ENCODE measurements around the gene LIMCH1.

LIMCH1 gene

GRCh38 chr4:41745292-41746024, 207.5 kb downstream of the LIMCH1 start:
- DNase-seq = no peak

- DNase-seq = no peak
These were observed 208.1 kb downstream of the LIMCH1 start for GRCh38 chr4:41746025-41746439.

- no peak for DNase-seq
These were observed 208.7 kb downstream of the LIMCH1 start for GRCh38 chr4:41746440-41747229.

GRCh38 chr4:41747230-41748055, 209.5 kb downstream of the LIMCH1 start:
- DNase-seq = no peak

- DNase-seq = no peak
These were observed 210.2 kb downstream of the LIMCH1 start for GRCh38 chr4:41748074-41748570.

- DNase-seq = no peak
These were observed 210.9 kb downstream of the LIMCH1 start, which contains the start of gene PHOX2B for GRCh38 chr4:41748571-41749475. PHOX2B (minus strand) TSS chr4:41748725; CDS start chr4:41748610, 115 bp downstream.

- DNase-seq = no peak
These were observed 211.7 kb downstream of the LIMCH1 start for GRCh38 chr4:41749631-41750039.
